Gastrocnemius medialis (tissue), 4 donors: ENCODE results near the gene IPCEF1. TPM values are rescaled to one million over a fixed set of nuclear protein-coding genes. Genes with fewer than 3 reads are reported as not detected.

Experiments used
- ATAC-seq, 2 donors: fragments of 150-250 bp; one replicate each; pipeline ENCODE4 v1.9.1; 2016
- DNase-seq, 2 donors: peaks; one replicate each; pipeline ENCODE4 v3.0.0-alpha.2; 2019
- H3K27ac ChIP-seq, 4 donors: fragments of 200-600 bp; sonication (generic); 1 replicate in 1 of 4; 2 replicates in 3 of 4; pipeline ENCODE4 v1.5.1; 2016 to 2018; ENCODE audit warnings: mild to moderate bottlenecking in 2 of 4, moderate library complexity in 1 of 4
- H3K27me3 ChIP-seq, 3 donors: fragments of 200-600 bp; sonication (generic) in 2 of 3; 1 replicate in 1 of 3; 2 replicates in 2 of 3; pipeline versions ENCODE4 v1.5.1 to v1.6.0; 2016 to 2019; ENCODE audit warnings: mild to moderate bottlenecking in 1 of 3, moderate library complexity in 1 of 3
- H3K36me3 ChIP-seq, 2 donors: fragments of 200-600 bp; sonication (generic) in 1 of 2; one replicate each; pipeline ENCODE4 v1.5.1; 2017 to 2018
- H3K4me1 ChIP-seq, 2 donors: fragments of 200-600 bp; sonication (generic) in 1 of 2; one replicate each; pipeline ENCODE4 v1.5.1; 2016 to 2017; ENCODE audit warnings: mild to moderate bottlenecking in 2 of 2
- H3K4me3 ChIP-seq, 4 donors: fragments of 200-600 bp; sonication (generic) in 3 of 4; 1 replicate in 1 of 4; 2 replicates in 3 of 4; pipeline ENCODE4 v1.5.1; 2016 to 2019; ENCODE audit warnings: mild to moderate bottlenecking in 2 of 4
- H3K9me3 ChIP-seq, 3 donors: fragments of 200-600 bp; sonication (generic) in 2 of 3; 1 replicate in 1 of 3; 2 replicates in 2 of 3; pipeline ENCODE4 v1.5.1; 2016 to 2019
- POLR2A ChIP-seq, 2 donors: fragments of 450-650 bp; IDR thresholded peaks; one replicate each; pipeline ENCODE4 v1.6.1; 2017; ENCODE audit warnings: antibody characterized with exemption in 2 of 2, mild to moderate bottlenecking in 2 of 2, moderate library complexity in 2 of 2
- in situ Hi-C, 4 donors: fragments of 200-750 bp; cut with MboI; loops; one replicate each; pipeline versions ENCODE4 v1.15.0 to v1.8.0; 2017; ENCODE audit warnings: low sequenced_read_pairs in 4 of 4
- intact Hi-C: fragments of 100-400 bp; cut with DNase I; formaldehyde crosslinking; loops from one replicate; pipeline ENCODE4 v1.15.1; 2023; ENCODE audit warnings: low total_unique reads
- total RNA-seq, 4 donors: library from RNA; depleted of rRNA; stranded (reverse); fragments of >200 nt; gene quantifications; one replicate each; pipeline versions ENCODE4 v1.1.0 to v1.2.3, GENCODE V29; 2016
- TF ChIP-seq, protein P1 (sequence below), 5 experiments: fragments of 450-650 bp in 3 of 5; fragments of 200-600 bp in 2 of 5; sonication (generic) in 2 of 5; IDR thresholded peaks in 4 of 5; conservative IDR thresholded peaks in 1 of 5; 1 replicate in 4 of 5; 2 replicates in 1 of 5; pipeline ENCODE4 v1.5.1; 2016 to 2019; ENCODE audit warnings: antibody characterized with exemption in 5 of 5, mild to moderate bottlenecking in 3 of 5, moderate library complexity in 3 of 5

Gene IPCEF1
- total RNA-seq, 4 donors from 2014 or later = 0.24 to 0.85 TPM; not detected in 2

DNA sequence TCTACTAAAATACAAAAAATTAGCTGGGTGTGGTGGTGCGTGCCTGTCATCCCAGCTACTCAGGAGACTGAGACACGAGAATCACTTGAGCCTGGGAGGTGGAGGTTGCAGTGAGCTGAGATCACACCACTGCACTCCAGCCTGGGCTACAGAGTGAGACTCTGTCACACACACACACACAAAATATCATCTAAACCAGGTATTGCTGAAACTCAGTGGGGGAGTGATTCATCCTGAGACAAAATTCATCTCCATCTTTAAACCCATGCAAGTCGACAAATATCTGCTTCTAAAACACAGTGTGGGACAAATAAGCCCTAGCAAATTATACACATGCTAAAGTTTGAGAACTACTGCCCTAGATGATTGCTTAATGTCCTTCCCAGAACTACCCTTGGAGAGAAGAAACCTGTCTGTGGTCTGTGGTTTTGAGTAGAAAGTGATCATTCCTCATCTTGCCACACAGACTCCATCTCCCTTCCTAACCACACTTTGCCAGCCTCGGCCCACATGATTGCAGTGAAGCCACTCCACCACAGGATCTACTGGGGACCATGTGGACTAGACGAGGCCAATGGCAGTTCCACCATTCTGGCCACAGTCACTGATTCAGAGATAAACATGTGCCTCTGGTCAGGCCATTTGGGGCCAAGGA, 187.3 kb downstream of the IPCEF1 start:
- in situ Hi-C loops = loop anchor here in 1 of 4 donors (25.0 kb wide), 1 partner anchor 243 kb away; no protein-coding TSS in a partner anchor
- H3K4me1 ChIP-seq = no peaks in the 10 kb centered on the region
- ATAC-seq (no peak), DNase-seq (no peak)
- H3K36me3 ChIP-seq = no peaks in the 10 kb centered on the region
- intact Hi-C loops = no loop called here
- H3K27ac ChIP-seq = no peak overlapping the region
- H3K4me3 ChIP-seq = no peak overlapping the region
- no peaks in the 10 kb centered on the region for H3K9me3 ChIP-seq
- TF ChIP-seq POLR2A (IDR thresholded peaks at IDR 0.05) = no peak
- TF ChIP-seq, protein P1, sequence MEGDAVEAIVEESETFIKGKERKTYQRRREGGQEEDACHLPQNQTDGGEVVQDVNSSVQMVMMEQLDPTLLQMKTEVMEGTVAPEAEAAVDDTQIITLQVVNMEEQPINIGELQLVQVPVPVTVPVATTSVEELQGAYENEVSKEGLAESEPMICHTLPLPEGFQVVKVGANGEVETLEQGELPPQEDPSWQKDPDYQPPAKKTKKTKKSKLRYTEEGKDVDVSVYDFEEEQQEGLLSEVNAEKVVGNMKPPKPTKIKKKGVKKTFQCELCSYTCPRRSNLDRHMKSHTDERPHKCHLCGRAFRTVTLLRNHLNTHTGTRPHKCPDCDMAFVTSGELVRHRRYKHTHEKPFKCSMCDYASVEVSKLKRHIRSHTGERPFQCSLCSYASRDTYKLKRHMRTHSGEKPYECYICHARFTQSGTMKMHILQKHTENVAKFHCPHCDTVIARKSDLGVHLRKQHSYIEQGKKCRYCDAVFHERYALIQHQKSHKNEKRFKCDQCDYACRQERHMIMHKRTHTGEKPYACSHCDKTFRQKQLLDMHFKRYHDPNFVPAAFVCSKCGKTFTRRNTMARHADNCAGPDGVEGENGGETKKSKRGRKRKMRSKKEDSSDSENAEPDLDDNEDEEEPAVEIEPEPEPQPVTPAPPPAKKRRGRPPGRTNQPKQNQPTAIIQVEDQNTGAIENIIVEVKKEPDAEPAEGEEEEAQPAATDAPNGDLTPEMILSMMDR (IDR thresholded peaks at IDR 0.05 in 4 of 5, conservative IDR thresholded peaks at IDR 0.05 in 1 of 5) = no peak
- H3K27me3 ChIP-seq = no peaks in the 10 kb centered on the region

DNA sequence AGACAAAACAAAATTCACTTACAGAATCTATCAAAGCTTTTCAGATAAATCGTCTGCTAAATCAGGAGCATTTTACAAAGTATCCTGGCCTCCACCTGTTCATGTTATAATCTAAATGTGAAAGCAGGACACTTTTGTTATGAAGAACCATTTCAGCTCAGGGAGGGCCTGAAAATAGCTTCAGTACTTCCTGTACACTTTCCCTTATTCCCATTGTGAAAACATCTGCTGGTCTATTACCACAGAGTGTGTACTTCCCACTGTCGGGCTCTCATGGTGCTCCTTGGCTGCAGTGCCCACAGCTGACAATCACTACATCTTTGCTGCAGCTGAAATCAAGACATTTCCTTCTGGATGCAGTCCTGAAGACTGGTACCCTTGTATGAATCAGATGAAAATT, 189.5 kb downstream of the IPCEF1 start:
- no peak overlapping the region for H3K4me3 ChIP-seq

DNA sequence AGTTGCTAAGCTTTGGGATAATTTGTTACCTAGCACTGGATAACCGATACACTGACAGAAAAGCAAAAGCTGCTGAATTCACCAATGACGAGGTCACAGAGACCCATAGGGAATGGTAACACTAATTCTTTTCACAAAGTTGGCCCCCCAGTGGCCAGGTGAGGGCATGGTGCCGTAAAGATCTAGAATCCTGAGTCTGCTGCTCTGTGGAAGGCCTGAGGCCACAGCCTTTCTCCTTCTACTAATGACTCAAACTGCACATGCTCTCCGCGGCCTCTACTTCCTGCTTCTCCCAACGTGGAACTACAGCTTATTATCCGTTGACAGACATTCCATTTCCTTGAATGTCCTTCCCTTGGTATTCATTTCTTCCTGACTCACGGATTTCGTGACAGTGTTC, 190.5 kb downstream of the IPCEF1 start:
- Histone ChIP-seq H3K4me3 (no peak overlapping the region), H3K27ac (no peak overlapping the region), H3K36me3 (no peaks in the 10 kb centered on the region), H3K9me3 (no peaks in the 10 kb centered on the region), H3K27me3 (no peaks in the 10 kb centered on the region), H3K4me1 (no peaks in the 10 kb centered on the region)
- no peak for DNase-seq
- in situ Hi-C loops (loop anchor here in 1 of 4 donors (25.0 kb wide), 1 partner anchor 246 kb away; no protein-coding TSS in a partner anchor), intact Hi-C loops (no loop called here)
- TF ChIP-seq POLR2A (IDR thresholded peaks at IDR 0.05) = no peak
- TF ChIP-seq, protein P1 (IDR thresholded peaks at IDR 0.05 in 4 of 5, conservative IDR thresholded peaks at IDR 0.05 in 1 of 5) = no peak
- ATAC-seq = no peak

More for the DNA sequence above, 189.5 kb downstream of the IPCEF1 start:
- intact Hi-C loops (no loop called here), in situ Hi-C loops (loop anchor here in 1 of 4 donors (25.0 kb wide), 1 partner anchor 245 kb away; no protein-coding TSS in a partner anchor)
- no peaks in the 10 kb centered on the region for H3K27me3 ChIP-seq
- TF ChIP-seq, protein P1 (IDR thresholded peaks at IDR 0.05 in 4 of 5, conservative IDR thresholded peaks at IDR 0.05 in 1 of 5) = no peak
- TF ChIP-seq POLR2A (IDR thresholded peaks at IDR 0.05) = no peak
- H3K9me3 ChIP-seq = no peaks in the 10 kb centered on the region
- H3K4me1 ChIP-seq = no peaks in the 10 kb centered on the region
- no peaks in the 10 kb centered on the region for H3K36me3 ChIP-seq
- no peak overlapping the region for H3K27ac ChIP-seq
- ATAC-seq (no peak), DNase-seq (no peak)

DNA sequence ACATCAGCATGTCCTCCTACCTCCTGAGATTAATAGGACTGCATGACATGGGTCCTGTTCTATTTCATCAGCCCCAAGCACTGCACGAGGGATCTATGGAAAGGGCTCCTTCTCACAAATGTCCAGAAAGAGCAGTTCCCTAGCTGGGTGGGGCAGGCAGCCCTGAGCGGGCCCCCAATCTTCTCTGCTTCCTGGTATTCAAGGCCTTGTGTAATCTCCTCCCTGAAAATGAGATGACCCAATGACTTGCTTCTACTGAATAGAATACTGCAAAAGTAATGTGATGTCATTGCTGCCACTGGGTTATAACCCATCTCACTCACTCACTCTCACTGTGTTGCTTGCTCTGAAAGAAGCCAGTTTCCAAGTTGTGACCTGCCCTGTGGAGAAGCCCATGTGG, 191.1 kb downstream of the IPCEF1 start:
- Histone ChIP-seq H3K27ac (no peak overlapping the region), H3K4me3 (no peak overlapping the region), H3K27me3 (no peaks in the 10 kb centered on the region), H3K36me3 (no peaks in the 10 kb centered on the region), H3K9me3 (no peaks in the 10 kb centered on the region), H3K4me1 (no peaks in the 10 kb centered on the region)
- no peak for ATAC-seq
- DNase-seq = no peak
- no peak for TF ChIP-seq POLR2A (IDR thresholded peaks at IDR 0.05)
- TF ChIP-seq, protein P1 (IDR thresholded peaks at IDR 0.05 in 4 of 5, conservative IDR thresholded peaks at IDR 0.05 in 1 of 5) = no peak
- in situ Hi-C loops (loop anchor here in 1 of 4 donors (25.0 kb wide), 1 partner anchor 247 kb away; no protein-coding TSS in a partner anchor), intact Hi-C loops (no loop called here)
